Pancreas (tissue), 10 donors: ENCODE measurements around the gene CASTOR2. TPM values are rescaled to one million over a fixed set of nuclear protein-coding genes. Genes with fewer than 3 reads are reported as not detected.
"Not testable (repeated sequence)": the region's sequence is repeated elsewhere in the genome, so short reads cannot be mapped to it uniquely, and the experiment has no call there.

Experiments
- ATAC-seq, 4 donors: fragments of 200-7000 bp; cut with Tn5 transposase; one replicate each; pipeline versions ENCODE4 v1.8.0 to v1.9.1; 2020; ENCODE audit warnings: mild to moderate bottlenecking in 4 of 4, moderate library complexity in 4 of 4
- DNase-seq, 6 donors: peaks; one replicate each; pipeline ENCODE4 v3.0.0-alpha.2; 2020
- FAIRE-seq: peaks from 2 replicates; lab custom pipeline; 2012; peaks lifted over from hg19 to GRCh38; lab: Jason Lieb, UNC
- H3K27ac ChIP-seq, 4 donors: fragments of 200-600 bp; sonication (generic); 1 replicate in 3 of 4; 2 replicates in 1 of 4; pipeline versions ENCODE4 v1.5.0 to v1.8.0; 2020
- H3K27me3 ChIP-seq, 4 donors: fragments of 200-600 bp; one replicate each; pipeline ENCODE4 v1.8.0; 2021
- H3K36me3 ChIP-seq, 3 donors: fragments of 200-600 bp; sonication (generic) in 1 of 3; one replicate each; pipeline versions ENCODE4 v1.5.0 to v1.8.0; 2020 to 2021
- H3K4me1 ChIP-seq, 3 donors: fragments of 200-600 bp; one replicate each; pipeline ENCODE4 v1.8.0; 2021
- H3K4me3 ChIP-seq, 4 donors: fragments of 200-600 bp; sonication (generic) in 2 of 4; one replicate each; pipeline versions ENCODE4 v1.5.0 to v1.8.0; 2020 to 2021
- H3K9me3 ChIP-seq, 4 donors: fragments of 200-600 bp; one replicate each; pipeline ENCODE4 v1.8.0; 2021
- WGBS, 2 donors: extraction: QIAGEN DNeasy Blood & Tissue Kit; methylation state at CpG; one replicate each; pipeline ENCODE4 v1.1.7; 2013; 5-methylcytosine and 5-hydroxymethylcytosine counted together
- intact Hi-C, 3 donors: fragments of 100-400 bp; cut with DNase I; formaldehyde crosslinking; loops; one replicate each; pipeline versions ENCODE4 v1.11.1 to v1.14.2; 2022
- polyA plus RNA-seq, 2 donors: library from polyadenylated mRNA; stranded (reverse); fragments of 200-250 nt; gene quantifications; one replicate each; pipeline ENCODE4 v1.2.3, GENCODE V29; 2013
- total RNA-seq, 6 donors: library from RNA; stranded (reverse); fragmentation: NEBNext Ultra II Directional in 4 of 6; extraction: Animal tissue kit (Norgen Biotek cat#: 25700) in 4 of 6; gene quantifications; one replicate each; pipeline versions ENCODE4 v1.2.1 to v1.2.4, GENCODE V29; 2021 to 2023
- TF ChIP-seq, protein P1 (sequence below), 4 donors: fragments of 200-600 bp; sonication (generic) in 3 of 4; IDR thresholded peaks; one replicate each; pipeline versions ENCODE4 v1.5.0 to v1.8.0; 2021; ENCODE audit warnings: antibody characterized with exemption in 4 of 4
- donor health status: healthy with polysubstance abuse.
- donor health status: DM: no; HTN: no; CAD: no; lungs with moderate emphysema.
- donor health status: DM: no; HTN: no; CAD: no.
- donor health status: control.
- donor health status: control.
- donor health status: Bipolar disorder and iron deficiency.
- donor health status: DM: yes; HTN: yes; CAD: no.
- donor health status: DM: no; HTN: no; CAD: no.
- donor health status: DM: no; HTN: no; CAD: no.
- donor health status: DM: yes; HTN: yes; CAD: no.

The CASTOR2 gene
- total and polyA plus RNA-seq, 8 donors = 3.5 to 23.9 (median 12.5) TPM

DNA sequence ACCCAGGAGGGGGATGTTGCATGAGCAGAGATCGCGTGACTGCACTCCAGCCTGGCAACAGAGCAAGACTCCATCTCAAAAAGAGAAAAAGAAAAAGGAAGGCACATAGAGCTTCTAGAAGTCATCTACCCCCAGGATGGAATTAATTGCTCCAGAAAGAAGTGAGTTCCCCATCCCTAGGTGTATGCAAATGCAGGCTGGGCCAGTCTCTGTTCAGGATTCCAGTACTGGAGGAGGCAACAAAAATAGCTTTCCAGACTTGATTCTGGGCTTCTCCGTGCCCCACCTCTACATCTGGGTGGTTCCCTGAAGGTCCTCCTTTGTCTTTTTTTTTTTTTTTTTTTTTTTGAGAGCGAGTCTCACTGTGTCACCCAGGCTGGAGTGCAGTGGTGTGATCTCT is 28.6 kb downstream of the CASTOR2 start:
- 93 to 97% methylated on average over 4 of the region's 4 CpGs for WGBS, 2 donors

DNA sequence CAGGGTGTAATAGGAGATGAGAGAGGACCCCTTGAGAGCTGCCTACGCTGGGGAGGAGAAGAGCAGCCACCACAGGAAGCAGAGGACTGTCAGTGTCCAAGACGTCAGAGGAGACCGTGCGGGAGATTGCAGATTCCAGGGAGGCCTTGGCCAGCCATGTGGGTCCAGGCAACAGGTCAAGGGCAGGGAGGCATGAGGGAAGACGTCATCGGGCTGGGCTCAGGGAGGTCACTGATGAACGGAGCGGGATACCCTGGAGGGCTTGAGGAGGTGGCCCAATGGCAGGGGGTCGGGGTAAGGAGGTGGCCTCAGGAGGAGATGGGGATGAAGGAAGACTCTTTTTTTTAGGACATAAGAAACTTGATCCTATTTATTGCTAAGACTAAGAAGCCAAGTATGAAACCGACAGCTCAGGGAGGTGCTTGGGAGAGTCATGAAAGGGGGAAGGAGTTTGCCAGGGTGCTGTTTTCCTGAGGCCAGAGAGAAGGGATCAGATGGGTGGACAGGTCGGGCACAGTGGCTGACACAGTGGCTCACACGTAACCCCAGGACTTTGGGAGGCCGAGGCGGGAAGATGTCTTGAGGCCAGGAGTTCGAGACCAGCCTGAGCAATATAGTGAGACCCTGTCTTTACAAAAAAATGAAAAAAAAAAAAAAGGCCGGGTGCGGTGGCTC is 30.5 kb downstream of the CASTOR2 start:
- intact Hi-C loops, FAIRE-seq, DNase-seq, H3K9me3 ChIP-seq, H3K4me3 ChIP-seq, H3K36me3 ChIP-seq, H3K4me1 ChIP-seq, H3K27ac ChIP-seq, H3K27me3 ChIP-seq, ATAC-seq: not testable (repeated sequence)
- 92% methylated on average over 15 to 17 of the region's 17 CpGs for WGBS, 2 donors

More for the DNA sequence above, 28.6 kb downstream of the CASTOR2 start:
- FAIRE-seq (no peak), DNase-seq (no peak), ATAC-seq (no peak)
- TF ChIP-seq, protein P1, sequence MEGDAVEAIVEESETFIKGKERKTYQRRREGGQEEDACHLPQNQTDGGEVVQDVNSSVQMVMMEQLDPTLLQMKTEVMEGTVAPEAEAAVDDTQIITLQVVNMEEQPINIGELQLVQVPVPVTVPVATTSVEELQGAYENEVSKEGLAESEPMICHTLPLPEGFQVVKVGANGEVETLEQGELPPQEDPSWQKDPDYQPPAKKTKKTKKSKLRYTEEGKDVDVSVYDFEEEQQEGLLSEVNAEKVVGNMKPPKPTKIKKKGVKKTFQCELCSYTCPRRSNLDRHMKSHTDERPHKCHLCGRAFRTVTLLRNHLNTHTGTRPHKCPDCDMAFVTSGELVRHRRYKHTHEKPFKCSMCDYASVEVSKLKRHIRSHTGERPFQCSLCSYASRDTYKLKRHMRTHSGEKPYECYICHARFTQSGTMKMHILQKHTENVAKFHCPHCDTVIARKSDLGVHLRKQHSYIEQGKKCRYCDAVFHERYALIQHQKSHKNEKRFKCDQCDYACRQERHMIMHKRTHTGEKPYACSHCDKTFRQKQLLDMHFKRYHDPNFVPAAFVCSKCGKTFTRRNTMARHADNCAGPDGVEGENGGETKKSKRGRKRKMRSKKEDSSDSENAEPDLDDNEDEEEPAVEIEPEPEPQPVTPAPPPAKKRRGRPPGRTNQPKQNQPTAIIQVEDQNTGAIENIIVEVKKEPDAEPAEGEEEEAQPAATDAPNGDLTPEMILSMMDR (IDR thresholded peaks at IDR 0.05) = no peak
- no peaks in the 10 kb centered on the region for H3K27me3 ChIP-seq
- no peaks in the 10 kb centered on the region for H3K4me1 ChIP-seq
- H3K4me3 ChIP-seq = no peak overlapping the region
- no peaks in the 10 kb centered on the region for H3K36me3 ChIP-seq
- intact Hi-C loops = no loop called here
- no peak overlapping the region for H3K27ac ChIP-seq
- no peaks in the 10 kb centered on the region for H3K9me3 ChIP-seq

GRCh38 chr7:74996361-74996760 is 31.9 kb downstream of the CASTOR2 start:
- ATAC-seq, H3K27ac ChIP-seq, DNase-seq, H3K36me3 ChIP-seq, intact Hi-C loops, H3K4me3 ChIP-seq, FAIRE-seq, H3K9me3 ChIP-seq, H3K4me1 ChIP-seq, H3K27me3 ChIP-seq: not testable (repeated sequence)
- WGBS, 2 donors = 87% methylated on average over 5 of the region's 5 CpGs

DNA sequence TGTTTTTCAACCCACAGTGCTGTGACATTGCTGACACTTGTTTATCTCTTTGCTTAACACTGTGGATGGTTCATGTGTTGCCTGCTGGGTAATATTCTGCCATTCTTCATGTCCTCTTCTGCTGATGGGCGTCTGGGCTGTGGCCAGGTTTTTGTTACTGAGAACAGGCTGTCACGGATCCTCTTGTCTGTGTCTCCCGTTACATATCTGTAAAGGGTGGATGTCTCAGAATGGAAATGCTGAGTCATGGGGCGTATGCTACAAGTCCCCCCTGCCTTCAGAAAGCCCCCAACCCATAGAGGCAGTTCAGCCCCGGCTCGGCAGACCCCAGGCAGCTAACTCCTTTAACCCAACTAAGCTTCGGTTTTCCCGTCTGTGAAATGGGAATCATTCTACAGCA is 33.3 kb downstream of the CASTOR2 start:
- DNase-seq, H3K27me3 ChIP-seq, ATAC-seq, H3K9me3 ChIP-seq, H3K36me3 ChIP-seq, H3K27ac ChIP-seq, H3K4me1 ChIP-seq, intact Hi-C loops, FAIRE-seq, H3K4me3 ChIP-seq: not testable (repeated sequence)
- WGBS, 2 donors = 78 to 81% methylated on average over 7 to 8 of the region's 8 CpGs

DNA sequence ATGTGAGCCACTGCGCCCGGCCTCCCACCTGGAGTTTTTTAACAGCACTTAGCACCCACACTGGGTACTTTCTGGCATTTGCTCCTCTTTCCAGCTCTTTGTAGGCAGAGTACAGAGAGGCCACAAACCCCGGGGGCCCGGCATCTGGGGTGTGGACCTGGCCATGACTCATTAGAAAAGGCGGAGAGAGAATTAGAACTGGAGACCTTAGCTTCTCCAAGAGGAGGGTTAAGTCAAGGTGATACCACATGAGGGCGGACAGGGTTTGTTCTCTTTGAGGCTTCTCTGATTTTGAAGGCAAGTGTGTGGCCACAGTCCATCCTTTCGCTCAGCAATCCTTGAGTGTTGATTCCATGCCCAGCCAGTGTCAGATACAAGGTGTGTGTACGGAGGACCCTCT is 36.9 kb downstream of the CASTOR2 start:
- DNase-seq, ATAC-seq, H3K27ac ChIP-seq, H3K9me3 ChIP-seq, FAIRE-seq, H3K27me3 ChIP-seq, intact Hi-C loops, H3K36me3 ChIP-seq, H3K4me1 ChIP-seq, H3K4me3 ChIP-seq: not testable (repeated sequence)
- 95 to 97% methylated on average over 8 of the region's 8 CpGs for WGBS, 2 donors

- no peak for ATAC-seq
- Histone ChIP-seq H3K4me3 (no peak overlapping the region), H3K4me1 (no peaks in the 10 kb centered on the region), H3K36me3 (no peaks in the 10 kb centered on the region), H3K9me3 (no peaks in the 10 kb centered on the region), H3K27ac (no peak overlapping the region), H3K27me3 (no peaks in the 10 kb centered on the region)
- TF ChIP-seq, protein P1 (IDR thresholded peaks at IDR 0.05) = no peak
- WGBS, 2 donors = 99 to 100% methylated on average over 2 of the region's 2 CpGs
- DNase-seq = no peak
- FAIRE-seq = no peak
- intact Hi-C loops = no loop called here
Measured at GRCh38 chr7:75010036-75010435, 45.5 kb downstream of the CASTOR2 start.

GRCh38 chr7:75017832-75018231 is 53.3 kb downstream of the CASTOR2 start:
- no peaks in the 10 kb centered on the region for H3K4me1 ChIP-seq
- FAIRE-seq (no peak), DNase-seq (no peak), ATAC-seq (no peak)
- H3K9me3 ChIP-seq = no peaks in the 10 kb centered on the region
- no peak overlapping the region for H3K27ac ChIP-seq
- 94 to 96% methylated on average over 18 of the region's 18 CpGs for WGBS, 2 donors
- TF ChIP-seq, protein P1 (IDR thresholded peaks at IDR 0.05) = no peak
- no peak overlapping the region for H3K4me3 ChIP-seq
- H3K36me3 ChIP-seq = peaks cover 0 to 7% (median 0%) of the 10 kb centered on the region in 3 donors
- no peaks in the 10 kb centered on the region for H3K27me3 ChIP-seq
- intact Hi-C loops = no loop called here
